IMR-90 (cell line): ENCODE data around the gene CAVIN1. TPM values are rescaled to one million over a fixed set of nuclear protein-coding genes. Genes with fewer than 3 reads are reported as not detected.
A peak's percentile ranks its signal among the peaks of the same experiment; 100 is the strongest.

ENCODE experiments used
- ATAC-seq: fragments of 200-7000 bp; cut with Tn5 transposase; 2 replicates; pipeline ENCODE4 v1.9.1; 2020; ENCODE audit warnings: low read depth, mild to moderate bottlenecking, moderate library complexity
- BruUV-seq: library from RNA; stranded (reverse); fragments of 400-500 nt; replicated peaks from 2 replicates; lab custom pipeline; 2021; lab: Mats Ljungman, UMichigan
- CTCF ChIA-PET: fragments of 300-600 bp; formaldehyde crosslinking; extraction: SDS; loops from one replicate; lab custom pipeline; 2021; ENCODE audit warnings: antibody characterized with exemption; lab: Yijun Ruan, JAX
- POLR2A ChIA-PET: fragments of 300-600 bp; sonication (Branson Sonifier 250); formaldehyde crosslinking; loops from one replicate; lab custom pipeline; 2022; ENCODE audit warnings: antibody characterized with exemption; ENCODE audit not compliant: unreplicated experiment; lab: Charles Lee
- DNase-seq: peaks from one replicate; pipeline ENCODE4 v3.0.0; 2013
- H2AFZ ChIP-seq: replicated peaks from 2 replicates; pipeline ENCODE3; 2013; ENCODE audit warnings: low read length, mild to moderate bottlenecking; ENCODE audit not compliant: poor library complexity
- H2AK5ac ChIP-seq: 2 replicates; pipeline ENCODE4 v1.6.1; 2013; ENCODE audit warnings: low read depth, low read length, inconsistent platforms
- H2AK9ac ChIP-seq: replicated peaks from 2 replicates; pipeline ENCODE3; 2013; ENCODE audit warnings: mild to moderate bottlenecking, low read depth, low read length, moderate library complexity; ENCODE audit not compliant: poor library complexity
- H2BK120ac ChIP-seq: 2 replicates; pipeline ENCODE4 v1.6.1; 2013; ENCODE audit warnings: low read depth, low read length, inconsistent platforms
- H2BK15ac ChIP-seq: 3 replicates; pipeline ENCODE4 v1.6.1; 2013; ENCODE audit warnings: low read depth, low read length, inconsistent platforms
- H2BK20ac ChIP-seq: 2 replicates; pipeline ENCODE4 v1.6.1; 2013; ENCODE audit warnings: low read depth, mild to moderate bottlenecking, inconsistent platforms, low read length, moderate library complexity
- H2BK5ac ChIP-seq: 2 replicates; pipeline ENCODE4 v1.6.1; 2013; ENCODE audit warnings: mild to moderate bottlenecking, low read depth, low read length, inconsistent platforms; ENCODE audit not compliant: poor library complexity, severe bottlenecking
- H3K14ac ChIP-seq: replicated peaks from 2 replicates; pipeline ENCODE4 v1.6.1; 2013; ENCODE audit warnings: low read depth, low read length, inconsistent platforms
- H3K18ac ChIP-seq: 2 replicates; pipeline ENCODE4 v1.6.1; 2013; ENCODE audit warnings: low read depth, low read length, control low read depth
- H3K23ac ChIP-seq: 2 replicates; pipeline ENCODE4 v1.6.1; 2013; ENCODE audit warnings: low read depth, low read length, inconsistent platforms
- H3K27ac ChIP-seq: 2 replicates; pipeline ENCODE4 v1.5.1; 2013; ENCODE audit warnings: mild to moderate bottlenecking, control low read depth, low read length; ENCODE audit not compliant: insufficient read depth
- H3K27me3 ChIP-seq: 2 replicates; pipeline ENCODE4 v1.6.1; 2013; ENCODE audit warnings: low read length; ENCODE audit not compliant: control insufficient read depth, insufficient read depth
- H3K36me3 ChIP-seq: 2 replicates; pipeline ENCODE4 v1.6.1; 2013; ENCODE audit warnings: low read length, mixed read lengths; ENCODE audit not compliant: control insufficient read depth, insufficient read depth
- H3K4ac ChIP-seq: 2 replicates; pipeline ENCODE4 v1.6.1; 2013; ENCODE audit warnings: low read depth, low read length, inconsistent platforms
- H3K4me1 ChIP-seq: 2 replicates; pipeline ENCODE4 v1.6.1; 2013; ENCODE audit warnings: low read length, mixed read lengths; ENCODE audit not compliant: control insufficient read depth, insufficient read depth
- H3K4me2 ChIP-seq: 2 replicates; pipeline ENCODE4 v1.6.1; 2013; ENCODE audit warnings: low read depth, mild to moderate bottlenecking, control low read depth, low read length, moderate library complexity
- H3K4me3 ChIP-seq: 2 replicates; pipeline ENCODE4 v1.5.1; 2013; ENCODE audit warnings: low read depth, mild to moderate bottlenecking, control low read depth, low read length, moderate library complexity; ENCODE audit not compliant: insufficient read depth
- H3K56ac ChIP-seq: 2 replicates; pipeline ENCODE4 v1.6.1; 2013; ENCODE audit warnings: low read length, inconsistent platforms; ENCODE audit not compliant: insufficient read depth; ENCODE audit errors: extremely low read depth
- H3K79me1 ChIP-seq, 2 experiments: 2 replicates each; pipeline ENCODE4 v1.6.1; 2013; ENCODE audit warnings: low read length in 2 of 2, inconsistent platforms in 1 of 2, low read depth in 1 of 2
- H3K9ac ChIP-seq: 2 replicates; pipeline ENCODE4 v1.6.1; 2013; ENCODE audit warnings: low read depth, low read length, control low read depth
- H3K9me1 ChIP-seq: 2 replicates; pipeline ENCODE4 v1.6.1; 2013; ENCODE audit warnings: low read length, inconsistent platforms; ENCODE audit not compliant: insufficient read depth
- H3K9me3 ChIP-seq: 2 replicates; pipeline ENCODE4 v1.6.1; 2013; ENCODE audit warnings: low read length; ENCODE audit not compliant: control insufficient read depth, insufficient read depth
- H4K20me1 ChIP-seq: 2 replicates; pipeline ENCODE4 v1.6.1; 2013; ENCODE audit warnings: low read length, inconsistent platforms; ENCODE audit not compliant: insufficient read depth
- H4K5ac ChIP-seq: 2 replicates; pipeline ENCODE4 v1.6.1; 2013; ENCODE audit warnings: mild to moderate bottlenecking, low read depth, low read length, control low read depth
- H4K8ac ChIP-seq, 2 experiments: 2 replicates each; pipeline ENCODE4 v1.6.1; 2013; ENCODE audit warnings: low read depth in 2 of 2, low read length in 2 of 2, control low read depth in 1 of 2, inconsistent platforms in 1 of 2
- H4K91ac ChIP-seq: 2 replicates; pipeline ENCODE4 v1.6.1; 2013; ENCODE audit warnings: low read depth, low read length, inconsistent platforms; ENCODE audit not compliant: insufficient read depth
- BHLHE40 ChIP-seq: fragments of 150-350 bp; IDR thresholded peaks from 2 replicates; pipeline ENCODE4 v1.6.1; 2016; ENCODE audit warnings: mild to moderate bottlenecking, low read depth, low read length
- CEBPB ChIP-seq: IDR thresholded peaks from 2 replicates; pipeline ENCODE4 v1.6.1; 2012; ENCODE audit warnings: low read depth, low read length, improper control_type of control experiment
- CHD1 ChIP-seq: IDR thresholded peaks from 2 replicates; pipeline ENCODE4 v1.6.1; 2012; ENCODE audit warnings: low read depth, low read length, improper control_type of control experiment
- CTCF ChIP-seq: conservative IDR thresholded peaks from 2 replicates; pipeline ENCODE4 v1.5.1; 2012; ENCODE audit warnings: mild to moderate bottlenecking, low read depth, low read length, improper control_type of control experiment
- ELK1 ChIP-seq: fragments of 150-350 bp; IDR thresholded peaks from 2 replicates; pipeline ENCODE4 v1.6.1; 2016; ENCODE audit warnings: low read depth, mild to moderate bottlenecking, low read length, moderate library complexity, borderline replicate concordance
- FOS ChIP-seq: fragments of 150-350 bp; IDR thresholded peaks from 2 replicates; pipeline ENCODE4 v1.6.1; 2016; ENCODE audit warnings: low read depth, low read length
- MAFK ChIP-seq: IDR thresholded peaks from 2 replicates; pipeline ENCODE4 v1.6.1; 2012; ENCODE audit warnings: low read depth, low read length, improper control_type of control experiment
- MXI1 ChIP-seq: IDR thresholded peaks from 2 replicates; pipeline ENCODE4 v1.6.1; 2012; ENCODE audit warnings: low read depth, mild to moderate bottlenecking, low read length, moderate library complexity, borderline replicate concordance
- NFE2L2 ChIP-seq: fragments of 150-350 bp; IDR thresholded peaks from 2 replicates; pipeline ENCODE4 v1.6.1; 2016; ENCODE audit warnings: low read depth, mild to moderate bottlenecking, low read length
- RAD21 ChIP-seq: IDR thresholded peaks from 2 replicates; pipeline ENCODE4 v1.6.1; 2012; ENCODE audit warnings: low read length, improper control_type of control experiment
- RCOR1 ChIP-seq: IDR thresholded peaks from 2 replicates; pipeline ENCODE4 v1.6.1; 2012; ENCODE audit warnings: mild to moderate bottlenecking, low read length, improper control_type of control experiment; ENCODE audit not compliant: insufficient replicate concordance
- RFX5 ChIP-seq: IDR thresholded peaks from 2 replicates; pipeline ENCODE4 v1.8.0; 2012; ENCODE audit warnings: low read depth, mild to moderate bottlenecking, low read length, moderate library complexity
- WGBS, 2 experiments: methylation state at CpG; one replicate each; pipeline versions ENCODE4 v1.1.5 to v1.1.7; 2013; ENCODE audit warnings: missing lambda C conversion rate in 2 of 2; ENCODE audit not compliant: insufficient read length in 1 of 2; ENCODE audit errors: extremely low coverage in 2 of 2; 5-methylcytosine and 5-hydroxymethylcytosine counted together
- dilution Hi-C: fragments of 300-500 bp; cut with HindIII; formaldehyde crosslinking; loops from one replicate; pipeline ENCODE4 v1.14.3; 2018; ENCODE audit warnings: low sequenced_read_pairs; ENCODE audit not compliant: unreplicated experiment
- in situ Hi-C: fragments of 300-500 bp; cut with MboI; formaldehyde crosslinking; loops from 3 replicates; pipeline ENCODE4 v1.14.3; 2019; ENCODE audit warnings: low sequenced_read_pairs, inconsistent platforms, mixed read lengths
- intact Hi-C: fragments of 100-400 bp; cut with micrococcal nuclease; formaldehyde crosslinking; loops from 2 replicates; pipeline ENCODE4 v1.10.0; 2022
- polyA plus RNA-seq, 3 experiments: library from polyadenylated mRNA; depleted of rRNA; stranded (reverse); fragments of >200 nt; gene quantifications; 2 replicates each; pipeline ENCODE4 v1.2.3, GENCODE V29; 2012; ENCODE audit warnings: low replicate concordance in 1 of 3
- total RNA-seq: library from RNA; depleted of rRNA; stranded (reverse); fragments of >200 nt; gene quantifications from 2 replicates; pipeline ENCODE4 v1.2.3, GENCODE V29; 2012
- TF ChIP-seq, protein P1 (sequence below): fragments of 150-350 bp; IDR thresholded peaks from 2 replicates; pipeline ENCODE4 v1.6.1; 2017; ENCODE audit warnings: mild to moderate bottlenecking, antibody characterized with exemption, low read length, low read depth

CAVIN1 gene
- total and polyA plus RNA-seq, 2 of the 4 experiments (the other 2 are of a cell fraction), result 491 to 556 TPM

- Histone ChIP-seq H3K4me2 (peak overlapping the region; percentile 57), H2BK120ac (peak overlapping the region; percentile 82), H4K91ac (peak overlapping the region; percentile 92), H3K79me1 (peaks cover 0 to 32% of the 10 kb centered on the region in 2 experiments; a peak in 2 of 4 replicates), H3K9me1 (no peaks in the 10 kb centered on the region; the same call in 1 of the 2 replicates), H3K23ac (peak overlapping the region; percentile 94; the same call in 1 of the 2 replicates), H4K5ac (peak overlapping the region; percentile 86), H2AFZ (peak overlapping the region; percentile 71), H3K9me3 (no peaks in the 10 kb centered on the region), H2BK20ac (peak overlapping the region; percentile 77), H3K27ac (peak overlapping the region; percentile 87), H3K4me1 (peaks cover 24% of the 10 kb centered on the region), H3K56ac (peak overlapping the region; percentile 89), H2BK15ac (peak overlapping the region; percentile 67; the same call in 2 of the 3 replicates), H4K8ac (peak overlapping the region; percentile 22 to 77), H2AK9ac (peak overlapping the region; percentile 67), H3K9ac (peak overlapping the region; percentile 56), H4K20me1 (peaks cover 44% of the 10 kb centered on the region), H2AK5ac (peak overlapping the region; percentile 99), H3K4ac (peak overlapping the region; percentile 74), H3K4me3 (peak overlapping the region; percentile 25; the same call in 1 of the 2 replicates), H3K27me3 (no peaks in the 10 kb centered on the region), H3K18ac (peak overlapping the region; percentile 36), H3K36me3 (peaks cover 6% of the 10 kb centered on the region), H2BK5ac (peak overlapping the region; percentile 83), H3K14ac (peak overlapping the region; percentile 95)
- intact Hi-C loops, result loop anchor here (2.0 to 5.0 kb wide), 2 partner anchors 97 to 101 kb away; no protein-coding TSS in a partner anchor
- no TSS peak for BruUV-seq
- dilution Hi-C loops, result no loop called here
- CTCF ChIA-PET, result no interaction called here
- no peak for TF ChIP-seq FOS
- TF ChIP-seq RCOR1, result no peak
- TF ChIP-seq BHLHE40, result no peak
- TF ChIP-seq RFX5, result no peak
- TF ChIP-seq CEBPB, result no peak
- TF ChIP-seq MAFK, result no peak
- no peak for TF ChIP-seq NFE2L2
- no peak for TF ChIP-seq MXI1
- no peak for TF ChIP-seq CHD1
- TF ChIP-seq, protein P1, sequence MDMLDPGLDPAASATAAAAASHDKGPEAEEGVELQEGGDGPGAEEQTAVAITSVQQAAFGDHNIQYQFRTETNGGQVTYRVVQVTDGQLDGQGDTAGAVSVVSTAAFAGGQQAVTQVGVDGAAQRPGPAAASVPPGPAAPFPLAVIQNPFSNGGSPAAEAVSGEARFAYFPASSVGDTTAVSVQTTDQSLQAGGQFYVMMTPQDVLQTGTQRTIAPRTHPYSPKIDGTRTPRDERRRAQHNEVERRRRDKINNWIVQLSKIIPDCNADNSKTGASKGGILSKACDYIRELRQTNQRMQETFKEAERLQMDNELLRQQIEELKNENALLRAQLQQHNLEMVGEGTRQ, result no peak
- no peak for TF ChIP-seq ELK1
- no peak for TF ChIP-seq RAD21
- TF ChIP-seq CTCF, result no peak
- ATAC-seq, result no peak
- 83% methylated on average over 2 of the region's 11 CpGs; no CpG with 5 or more reads in 1 of the 2 experiments for WGBS, 2 experiments
- in situ Hi-C loops, result no loop called here
- DNase-seq, result no peak
- POLR2A ChIA-PET, result interaction anchor here (0.6 to 1.6 kb wide), 6 partner anchors 11 to 113 kb away, joined by 3 to 17 read pairs (median 4); partner anchors contain the start of gene NAGLU
Measured at GRCh38 chr17:42423766-42424165, 710 bp upstream of the CAVIN1 start.
